ENCODE results near the gene EZR.

EZR gene

DNA sequence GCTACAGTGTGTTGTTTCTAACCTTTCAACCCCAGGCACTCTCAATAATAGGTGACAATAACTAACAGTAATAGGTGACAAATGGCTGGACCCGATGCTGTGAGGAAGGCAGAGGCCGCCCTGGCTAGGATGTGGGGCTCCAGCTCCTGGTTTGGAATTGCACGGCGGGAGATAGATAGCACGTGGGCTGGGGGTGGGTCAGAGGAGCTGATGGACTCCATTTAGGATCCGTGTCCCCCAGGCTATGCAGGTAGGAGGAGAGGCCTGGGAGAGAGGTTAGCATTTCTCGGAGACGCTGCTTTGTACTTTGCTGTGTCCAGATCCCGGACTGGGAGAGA lies 61.4 kb downstream of the EZR start:
- DNase-seq, result no peak

DNA sequence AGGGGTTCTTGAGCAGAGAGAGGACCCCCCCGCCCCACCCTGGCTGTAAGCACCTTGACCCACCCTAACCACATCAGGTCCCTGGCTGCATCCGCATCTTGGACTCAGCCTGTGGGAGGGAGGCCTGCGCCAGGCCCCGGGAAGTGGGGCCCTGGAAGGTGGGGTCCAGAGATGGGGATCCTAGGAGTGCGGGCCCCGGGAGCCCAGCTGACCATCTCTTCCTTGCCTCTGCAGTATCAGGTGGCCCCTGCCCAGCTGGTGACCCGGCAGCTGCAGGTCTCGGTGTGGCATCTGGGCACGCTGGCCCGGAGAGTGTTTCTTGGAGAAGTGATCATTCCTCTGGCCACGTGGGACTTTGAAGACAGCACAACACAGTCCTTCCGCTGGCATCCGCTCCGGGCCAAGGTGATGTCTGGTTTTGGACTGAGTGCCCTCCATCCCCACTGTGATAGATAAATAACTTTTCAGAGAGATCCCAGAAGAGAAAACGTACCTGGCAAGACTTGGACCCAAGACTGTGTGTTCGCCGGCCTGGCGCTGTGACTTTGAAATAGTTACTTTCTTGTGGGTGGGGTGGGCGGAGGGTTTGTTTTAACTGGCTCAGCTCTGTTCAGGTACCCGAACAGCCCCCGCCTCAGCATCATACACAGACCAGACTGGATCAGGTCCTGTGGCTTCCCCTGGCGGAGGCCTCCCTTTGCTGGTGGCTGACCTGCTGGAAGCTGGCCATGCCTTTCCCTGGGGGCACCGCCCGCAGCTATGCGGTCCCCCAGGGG lies 62.0 kb downstream of the EZR start:
- DNase-seq, result no peak

DNA sequence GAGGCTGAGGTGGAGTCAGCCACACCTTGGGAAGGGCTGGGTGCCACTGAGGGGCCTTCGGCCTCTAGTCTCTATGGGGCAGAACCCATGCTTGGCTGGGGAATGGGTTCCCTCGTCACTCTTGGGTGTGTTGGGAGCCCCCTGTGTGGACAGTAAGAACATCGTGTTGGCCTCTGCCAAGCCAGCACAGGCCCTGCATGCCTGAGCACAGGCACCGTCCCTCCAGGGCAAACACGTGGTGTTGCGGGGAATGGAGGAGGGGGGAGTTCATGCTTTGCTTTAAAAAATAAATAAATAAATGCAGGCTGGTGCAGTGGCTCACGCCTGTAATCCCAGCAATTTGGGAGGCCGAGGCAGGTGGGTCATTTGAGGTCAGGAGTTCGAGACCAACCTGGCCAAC lies 63.0 kb downstream of the EZR start:
- no peak for DNase-seq

DNA sequence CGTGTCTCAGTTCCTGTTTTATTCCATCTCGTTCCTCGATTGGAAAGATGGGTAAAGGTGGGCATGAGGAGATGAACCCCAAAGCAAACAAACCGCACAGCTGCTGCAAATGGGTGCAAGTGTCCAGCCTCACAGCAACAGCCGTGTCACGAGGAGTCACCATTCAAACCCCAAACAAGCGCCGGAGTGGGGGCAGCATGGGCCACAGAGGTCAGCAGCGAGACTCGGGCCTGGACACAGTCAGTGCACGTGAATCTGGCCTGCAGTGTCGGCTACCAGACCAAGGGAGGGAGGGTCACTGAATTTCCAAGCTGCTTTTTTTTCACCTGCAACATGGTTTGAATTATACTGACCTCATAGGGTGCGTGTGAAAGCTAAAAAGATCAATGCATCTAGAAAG lies 63.5 kb downstream of the EZR start:
- DNase-seq, result no peak

DNA sequence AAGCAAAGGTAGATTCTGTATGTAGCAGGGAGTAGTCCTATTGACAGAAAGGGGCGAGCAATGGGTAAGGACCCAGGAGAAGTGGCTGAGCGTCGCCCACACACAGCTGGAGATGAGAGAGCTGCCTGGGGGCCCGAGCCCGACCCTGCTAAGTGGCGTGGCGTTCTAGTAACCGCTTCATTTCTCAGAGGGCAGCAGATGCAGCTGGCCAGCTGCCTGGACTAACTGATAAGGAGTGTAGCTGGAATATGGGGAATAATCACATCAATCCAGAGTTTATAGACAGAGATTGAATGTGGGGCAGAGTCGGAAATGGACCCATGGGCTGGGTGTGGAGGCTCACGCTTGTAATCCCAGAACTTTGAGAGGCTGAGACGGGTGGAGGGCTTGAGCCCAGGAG lies 64.4 kb downstream of the EZR start:
- no peak for DNase-seq

DNA sequence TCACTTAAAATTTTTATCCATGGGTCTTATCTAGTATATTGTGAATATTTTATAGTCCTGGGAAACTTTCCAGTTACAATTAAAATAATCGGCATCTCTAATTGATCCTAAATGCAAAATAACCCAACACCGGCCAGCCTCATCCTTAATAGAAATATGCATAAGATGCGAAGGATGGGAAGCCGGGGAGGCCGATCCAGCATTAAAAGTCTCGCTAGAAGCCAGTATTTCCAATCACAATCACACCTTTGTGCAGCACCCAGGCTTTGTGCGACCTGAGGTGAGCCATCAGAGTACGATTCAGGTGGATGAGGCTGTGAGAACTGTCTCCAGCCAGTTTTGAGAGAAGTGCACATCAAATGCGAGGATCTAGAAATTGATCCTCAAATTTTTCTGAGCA lies 65.4 kb downstream of the EZR start:
- DNase-seq, result no peak

DNA sequence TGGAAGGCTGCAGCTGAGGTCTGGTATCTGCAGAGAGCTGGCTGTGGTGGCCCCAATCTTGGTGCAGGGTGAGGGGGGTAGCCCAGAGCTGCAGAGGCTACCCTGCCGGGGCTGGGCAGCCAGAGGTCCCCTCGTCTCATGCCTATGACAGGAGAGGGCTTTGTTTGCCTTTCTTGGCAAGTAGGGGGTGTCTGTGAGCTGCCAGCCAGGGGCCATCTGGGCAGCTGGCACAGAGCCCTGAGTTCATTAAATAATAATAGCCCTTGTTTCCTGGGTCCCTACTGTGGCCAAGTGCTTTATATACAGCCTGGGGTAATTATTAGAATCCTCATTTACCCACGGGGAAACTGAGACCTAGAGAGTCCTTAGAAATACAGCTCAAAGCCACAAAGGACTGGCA lies 66.6 kb downstream of the EZR start:
- DNase-seq, result no peak

DNA sequence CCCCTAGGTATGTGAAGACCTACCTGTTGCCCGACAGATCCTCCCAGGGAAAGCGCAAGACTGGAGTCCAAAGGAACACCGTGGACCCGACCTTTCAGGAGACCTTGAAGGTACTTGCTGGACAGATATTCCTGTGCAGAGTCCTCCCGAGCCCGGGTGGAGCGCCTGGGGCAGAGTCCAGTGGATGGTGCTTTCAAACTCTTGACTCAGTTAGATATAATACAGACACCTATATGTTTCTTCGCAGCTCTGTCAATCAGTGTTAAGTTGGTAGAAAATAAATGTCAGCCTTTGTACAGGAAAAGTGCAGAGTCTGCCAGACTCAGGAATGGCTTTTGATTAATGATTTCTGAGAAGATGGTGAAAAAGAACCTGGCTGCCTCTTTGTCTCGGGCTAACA lies 67.2 kb downstream of the EZR start:
- no peak for DNase-seq

DNA sequence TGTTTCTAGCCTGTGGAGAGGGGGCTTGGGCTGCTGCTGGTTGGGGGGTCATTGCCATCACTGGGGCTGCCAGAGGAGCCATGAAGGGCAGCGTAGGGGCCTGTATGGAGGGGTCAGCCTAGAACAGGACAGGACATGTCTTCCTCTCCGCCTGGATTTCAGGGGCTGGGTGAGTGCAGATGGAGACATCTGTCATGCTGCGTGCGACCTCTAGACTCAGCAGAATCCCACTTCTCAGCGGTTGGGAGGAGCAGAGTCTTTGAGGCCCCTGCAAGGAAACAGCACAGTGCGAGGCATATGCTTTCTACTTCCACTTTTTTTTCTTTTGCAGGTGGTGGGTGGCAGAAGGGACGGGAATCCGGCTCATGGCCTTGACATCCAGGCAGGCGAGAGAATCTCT lies 67.9 kb downstream of the EZR start:
- DNase-seq, result no peak

DNA sequence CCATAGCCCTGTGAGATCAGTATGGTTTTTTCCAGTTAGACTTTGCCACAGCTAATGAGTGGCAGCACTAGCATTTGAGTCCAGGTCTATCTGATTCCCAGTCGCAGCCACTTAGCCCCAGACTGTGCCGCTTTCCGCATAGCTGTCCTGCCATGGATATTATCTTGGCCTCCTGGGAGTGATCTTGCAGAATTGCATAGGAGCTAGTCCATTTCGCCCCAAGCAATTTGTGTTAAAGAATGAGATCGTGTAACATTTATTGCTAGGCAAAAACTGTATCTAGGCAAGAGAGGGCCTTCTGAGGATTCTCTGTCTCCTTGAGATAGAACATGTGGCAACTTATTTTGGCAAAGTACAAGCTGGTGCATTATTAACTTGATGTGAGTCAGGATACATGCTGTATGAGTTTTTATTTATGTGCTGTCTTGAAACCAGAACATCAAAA lies 74.2 kb downstream of the EZR start:
- DNase-seq, result no peak

DNA sequence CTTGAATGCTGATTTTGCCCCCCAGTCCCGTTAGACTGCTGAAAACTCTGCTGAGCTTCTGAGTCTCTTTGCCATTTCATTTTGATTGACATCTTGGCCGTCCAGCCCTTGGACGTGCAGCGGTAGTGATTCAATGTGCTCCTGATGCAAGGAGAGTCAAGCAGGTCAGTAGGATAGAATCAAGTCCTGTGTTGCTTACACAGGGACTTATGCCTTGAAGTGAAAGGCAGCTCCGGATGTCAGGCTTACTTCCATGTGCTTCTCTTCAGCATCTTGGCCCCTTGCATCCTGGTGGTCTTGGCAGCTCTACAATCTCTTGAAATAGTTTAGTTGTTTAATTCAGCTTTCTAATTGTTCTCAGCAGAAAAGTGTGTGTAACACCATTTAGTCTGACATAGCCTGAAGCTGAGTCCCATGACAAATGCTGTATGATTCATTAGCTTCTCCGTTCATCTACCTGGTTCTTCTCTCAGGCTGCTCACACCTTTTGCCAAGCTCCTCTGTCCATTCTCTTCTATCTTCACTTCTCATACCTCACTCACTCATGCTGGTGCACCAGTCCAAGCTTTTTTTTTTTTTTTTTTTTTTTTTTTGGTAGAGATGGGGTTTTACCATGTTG lies 76.0 kb downstream of the EZR start:
- DNase-seq, result no peak

DNA sequence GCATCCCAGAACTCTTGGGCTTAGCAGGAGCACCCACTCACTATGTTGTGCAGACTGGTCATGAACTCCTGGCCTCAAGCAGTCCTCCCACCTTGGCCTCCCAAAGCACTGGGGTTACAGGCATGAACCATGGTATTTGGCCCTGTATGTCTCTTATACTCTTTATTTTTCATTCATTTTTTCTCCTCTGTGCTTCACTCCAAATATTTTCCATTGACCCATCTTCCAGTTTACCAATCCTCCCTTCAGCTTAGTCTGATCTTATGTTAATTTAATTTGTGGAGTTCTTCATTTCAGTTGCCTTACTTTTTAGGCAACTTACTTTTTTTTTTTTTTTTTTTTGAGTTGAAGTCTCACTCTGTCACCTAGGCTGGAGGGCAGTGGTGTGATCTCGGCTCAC lies 79.5 kb downstream of the EZR start:
- DNase-seq, result no peak

DNA sequence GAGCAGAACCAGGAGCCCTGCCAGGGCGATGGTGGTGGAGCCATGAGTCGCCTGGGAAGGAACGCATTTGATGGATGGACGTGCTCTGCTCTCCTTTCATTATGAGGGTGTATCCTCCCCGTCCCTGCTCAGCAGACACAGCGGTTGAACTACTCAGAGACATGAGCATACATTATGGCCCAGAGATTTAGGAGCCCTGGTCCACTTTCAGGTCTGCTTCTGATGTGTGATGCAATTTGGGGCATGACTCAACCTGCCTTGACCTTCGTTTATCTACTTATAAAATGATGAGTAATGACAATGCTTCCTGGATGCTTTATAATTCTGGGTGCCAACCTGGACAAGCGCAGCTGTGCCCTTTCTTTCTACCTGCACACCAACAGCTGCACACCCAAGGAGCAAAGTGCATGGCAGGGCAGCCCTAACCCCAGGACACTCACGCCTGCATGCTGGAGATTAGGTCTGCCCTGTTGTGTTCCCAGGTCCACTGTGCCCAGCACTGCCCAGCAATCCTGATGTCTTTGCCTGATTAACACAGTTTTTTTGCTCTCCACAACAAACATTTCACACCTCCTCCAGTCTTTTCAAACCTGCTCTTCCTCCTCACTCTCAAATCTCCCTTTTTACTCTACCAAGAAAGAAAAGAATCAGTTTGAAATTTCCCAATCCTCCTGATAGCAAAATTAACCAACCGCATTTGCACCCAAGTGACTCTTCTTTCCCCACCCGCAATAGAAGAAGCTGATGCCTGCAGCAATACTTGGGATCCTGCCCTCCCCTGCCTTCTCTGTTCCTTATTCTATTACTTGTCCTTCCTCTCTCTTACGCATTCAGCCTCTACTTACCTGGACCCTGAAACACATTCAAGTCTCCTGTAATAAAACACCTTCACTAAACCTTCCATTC lies 81.2 kb downstream of the EZR start:
- no peak for DNase-seq

DNA sequence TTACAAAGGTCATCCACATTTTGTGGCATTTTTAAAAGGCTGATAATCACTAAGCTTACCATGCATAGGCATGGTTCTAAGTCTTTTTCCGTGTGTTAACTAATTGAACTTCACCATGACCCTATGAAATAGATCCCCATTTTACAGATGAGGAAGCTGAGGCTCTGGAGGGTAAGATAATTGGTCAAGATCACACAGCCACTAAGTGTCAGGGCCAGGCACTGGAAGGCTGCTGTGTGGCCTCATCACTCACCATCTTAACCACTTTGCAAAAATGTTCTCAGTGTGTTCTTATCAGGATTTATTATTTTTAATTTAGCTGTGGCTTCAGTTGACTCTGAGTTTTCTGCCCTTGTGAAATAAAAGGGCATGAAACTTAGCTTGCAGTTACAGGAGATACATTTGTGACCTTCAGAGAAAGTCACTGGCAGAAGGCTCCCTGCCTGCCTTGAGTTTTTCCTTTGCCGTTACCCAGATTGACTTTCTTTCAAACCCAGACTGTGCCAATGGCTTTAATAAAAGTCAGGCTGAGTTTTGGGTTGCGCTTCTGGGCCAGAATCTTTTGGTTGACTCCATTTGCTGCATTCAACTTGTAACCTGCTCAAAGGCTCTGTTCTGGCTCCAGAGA lies 82.0 kb downstream of the EZR start:
- no peak for DNase-seq

DNA sequence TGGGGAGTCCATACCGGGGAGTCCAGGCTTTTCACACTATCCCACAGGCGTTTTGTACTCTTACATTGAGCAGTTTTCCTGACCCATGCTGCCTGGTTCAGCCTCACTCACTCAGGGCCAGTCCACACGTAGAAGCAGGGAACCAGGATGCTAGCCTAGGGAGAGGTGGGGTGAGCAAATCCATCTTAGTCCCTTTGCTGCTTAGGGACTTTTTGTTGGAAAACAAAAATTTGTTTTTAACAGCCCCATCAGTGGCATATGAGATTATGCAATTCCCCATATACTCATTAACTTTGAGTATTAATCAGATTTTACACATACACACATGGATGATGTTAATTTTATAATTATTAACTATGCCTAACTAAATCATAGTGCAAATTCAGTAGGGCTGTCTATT lies 84.2 kb downstream of the EZR start:
- DNase-seq, result no peak

DNA sequence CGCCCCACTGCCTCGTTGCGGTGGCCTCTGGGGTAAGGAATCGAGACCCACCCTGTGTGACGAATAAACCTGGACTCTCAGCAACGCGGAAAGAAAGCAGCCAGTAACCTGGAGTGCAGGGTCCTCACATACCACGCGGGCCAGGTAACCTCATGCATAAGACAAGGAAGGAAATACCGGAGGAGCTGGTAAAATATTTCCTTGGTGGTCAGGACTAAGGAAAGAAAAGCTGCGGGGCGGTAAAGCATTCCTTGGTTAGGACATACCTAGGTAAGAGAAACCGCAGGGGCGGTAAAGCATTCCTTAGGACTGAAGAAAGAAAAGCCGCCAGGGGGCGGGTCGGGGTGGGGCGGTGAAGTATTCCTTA lies 88.6 kb downstream of the EZR start:
- no peak for DNase-seq

DNA sequence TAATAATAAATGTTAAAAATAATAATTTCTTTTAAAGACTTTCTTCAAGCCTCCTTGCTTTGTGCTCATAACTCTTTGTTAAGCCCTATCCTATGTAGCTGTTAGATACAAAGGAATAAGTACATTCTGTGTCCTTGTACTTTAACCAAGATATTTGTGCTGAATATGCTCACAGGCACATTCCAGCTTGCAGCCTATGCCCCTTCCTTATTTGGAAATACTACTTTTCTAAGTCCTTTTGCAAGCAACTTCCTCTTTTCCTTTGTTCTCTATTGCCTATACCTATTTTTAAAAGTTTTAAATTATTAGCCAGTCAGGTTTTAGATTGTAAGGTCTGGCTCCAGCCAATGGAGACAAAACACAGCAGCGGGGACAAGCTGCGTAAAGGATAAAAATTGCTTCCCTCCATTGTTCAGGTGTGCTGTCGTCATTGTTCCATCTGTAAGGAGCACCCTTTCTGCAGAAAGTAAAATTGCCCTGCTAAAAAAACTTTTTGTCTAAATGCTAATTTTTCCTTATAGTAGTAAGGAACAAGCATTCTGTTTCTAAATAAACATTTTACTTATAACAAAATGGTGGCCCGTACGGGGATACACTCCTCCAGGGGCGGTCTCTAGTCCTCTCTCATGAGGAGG lies 89.1 kb downstream of the EZR start:
- DNase-seq, result no peak

DNA sequence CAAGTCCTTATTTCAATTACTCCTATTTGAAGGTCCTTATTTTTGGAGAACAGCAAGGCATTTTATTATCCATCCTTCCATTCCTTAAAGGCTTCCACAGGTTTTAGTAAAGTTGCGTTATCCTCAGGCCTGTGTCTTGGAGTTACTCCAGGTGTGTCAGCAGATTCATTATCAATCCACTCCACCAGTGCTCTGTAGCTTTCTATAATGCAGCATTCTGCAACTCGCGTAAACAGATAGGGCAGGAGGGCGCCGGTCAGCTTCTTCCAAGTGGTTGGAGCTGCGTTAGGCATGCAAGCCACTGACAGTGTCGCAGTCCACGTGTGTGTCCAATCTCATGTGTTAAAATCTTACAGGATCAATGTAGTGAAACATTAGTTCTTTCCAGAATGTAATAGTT lies 93.5 kb downstream of the EZR start:
- DNase-seq, result no peak

DNA sequence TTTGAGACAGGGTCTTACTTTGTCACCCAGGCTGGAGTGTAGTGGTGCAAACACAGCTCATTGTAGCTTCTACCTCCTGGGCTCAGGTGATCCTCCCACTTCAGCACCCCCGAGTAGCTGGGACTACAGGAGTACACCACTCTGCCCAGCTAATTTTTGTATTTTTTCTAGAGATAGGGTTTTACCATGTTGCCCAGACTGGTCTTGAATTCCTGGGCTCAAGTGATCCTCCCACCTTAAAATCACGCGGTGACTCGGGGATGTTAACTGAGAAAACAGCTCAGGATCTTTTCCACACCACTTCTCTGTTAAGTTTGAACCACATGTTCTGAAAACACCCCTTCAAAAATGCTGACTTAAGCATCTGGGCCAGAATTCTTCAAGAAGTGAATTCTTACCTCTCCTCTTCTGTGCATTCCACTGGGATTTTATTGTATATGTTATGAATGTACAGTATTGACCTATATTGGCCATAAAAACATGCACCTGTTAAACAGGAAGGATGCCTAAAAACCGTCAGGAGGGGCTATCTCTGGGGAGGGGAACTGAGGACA lies 96.9 kb downstream of the EZR start:
- DNase-seq, result no peak

DNA sequence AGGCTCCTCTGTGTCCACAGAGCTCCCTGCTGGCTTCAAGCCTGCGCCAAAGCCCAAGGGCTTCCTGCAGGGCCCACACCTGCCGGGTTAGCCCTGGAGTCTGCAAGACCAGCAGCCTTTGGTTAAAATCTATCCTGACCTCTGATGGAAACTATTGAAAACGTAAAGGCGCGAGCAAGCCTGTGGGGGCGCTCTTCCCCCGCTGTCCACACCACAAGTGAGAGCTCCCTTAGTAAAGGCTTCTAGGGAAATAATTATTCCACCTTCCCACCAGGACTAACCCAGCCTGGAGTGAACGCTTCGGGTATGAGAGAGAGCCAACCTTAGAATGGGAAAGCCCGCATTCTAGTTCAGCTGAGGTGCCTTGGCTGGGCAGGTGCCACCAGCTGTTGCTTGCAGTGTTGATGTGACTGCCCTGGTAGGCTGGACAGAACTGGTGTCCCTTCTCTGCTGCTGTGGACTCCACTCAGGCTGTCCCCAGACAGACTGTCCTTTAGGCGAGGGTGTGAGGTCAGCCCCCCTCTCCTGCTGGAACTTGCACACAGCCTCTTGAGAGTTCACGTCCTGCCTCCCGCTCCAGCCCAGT lies 100.6 kb downstream of the EZR start:
- no peak for DNase-seq

DNA sequence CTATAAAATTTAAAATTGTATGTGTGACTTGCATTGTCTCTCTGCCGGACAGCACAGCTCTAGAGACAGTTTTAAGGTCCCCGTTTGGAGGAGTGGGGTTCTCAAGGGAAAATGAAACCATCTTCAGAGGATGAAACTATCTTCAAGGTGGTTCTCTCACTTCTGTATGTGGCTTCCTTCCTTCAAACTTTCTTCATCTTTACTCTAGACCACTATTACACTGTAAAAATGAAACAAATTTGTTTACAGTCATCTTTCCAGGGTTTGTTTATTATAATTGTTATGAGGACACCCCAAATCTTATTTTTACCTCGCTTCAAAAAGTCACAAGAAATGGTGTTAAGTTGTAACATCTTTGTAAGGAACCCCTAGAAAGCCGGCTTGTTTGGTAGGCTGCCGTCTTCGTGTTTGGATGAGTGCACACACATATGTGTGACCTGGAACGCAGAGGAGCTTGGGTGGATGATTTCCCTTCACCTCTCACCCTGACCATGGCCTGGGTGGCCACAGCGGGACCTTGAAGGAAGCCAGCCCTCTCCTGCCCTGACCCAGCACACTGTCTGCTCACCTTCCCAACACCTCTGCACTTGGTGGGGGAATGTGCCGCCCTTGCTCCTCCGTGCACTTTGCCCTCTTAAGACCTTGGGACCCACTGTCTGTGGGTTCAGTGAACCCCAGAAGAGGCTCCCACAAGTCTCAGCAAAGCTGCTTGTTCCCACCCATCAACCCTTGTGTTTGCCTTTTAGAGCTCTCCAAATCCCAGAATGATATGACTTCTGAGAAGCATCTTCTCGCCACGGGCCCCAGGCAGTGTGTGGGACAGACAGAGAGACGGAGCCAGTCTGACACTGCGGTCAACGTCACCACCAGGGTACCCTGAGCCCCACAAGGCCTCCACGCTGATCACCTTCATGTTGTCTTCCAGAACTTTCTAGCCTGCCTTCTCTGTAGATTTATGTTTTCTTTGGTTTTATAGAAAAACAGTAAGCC lies 101.5 kb downstream of the EZR start:
- DNase-seq, result no peak

Data from amniotic stem cell (primary cell).